ENCODE measurements around the gene PCNP.
"Not testable (repeated sequence)": the region's sequence is repeated elsewhere in the genome, so short reads cannot be mapped to it uniquely, and the experiment has no call there.

The PCNP gene

GRCh38 chr3:101573449-101574387 lies at the start of gene PCNP:
Gene PCNP, plus strand, starts transcription at chr3:101574180. Its CDS starts 36 bp downstream, at chr3:101574216.
- DNase-seq, result peak; percentile 99

DNA sequence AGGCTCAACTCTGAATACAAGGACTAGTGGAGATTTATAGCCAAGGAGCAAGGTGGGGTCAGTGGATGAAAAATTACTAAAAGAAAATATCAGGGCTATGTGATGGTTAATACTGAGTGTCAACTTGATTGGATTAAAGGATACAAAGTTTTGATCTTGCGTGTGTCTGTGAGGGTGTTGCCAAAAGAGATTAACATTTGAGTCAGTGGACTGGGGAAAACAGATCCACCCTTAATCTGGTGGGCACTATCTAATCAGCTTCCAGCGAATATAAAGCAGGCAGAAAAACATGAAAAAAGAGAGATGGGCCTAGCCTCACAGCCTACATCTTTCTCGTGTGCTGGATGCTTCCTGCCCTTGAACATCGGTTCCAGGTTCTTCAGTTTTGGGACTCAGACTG lies 46.5 kb upstream of the PCNP start:
- DNase-seq, result no peak

- DNase-seq, result no peak
Measured at GRCh38 chr3:101527906-101528305, 46.1 kb upstream of the PCNP start.

GRCh38 chr3:101529816-101530685 lies 43.9 kb upstream of the PCNP start:
- no peak for DNase-seq

DNA sequence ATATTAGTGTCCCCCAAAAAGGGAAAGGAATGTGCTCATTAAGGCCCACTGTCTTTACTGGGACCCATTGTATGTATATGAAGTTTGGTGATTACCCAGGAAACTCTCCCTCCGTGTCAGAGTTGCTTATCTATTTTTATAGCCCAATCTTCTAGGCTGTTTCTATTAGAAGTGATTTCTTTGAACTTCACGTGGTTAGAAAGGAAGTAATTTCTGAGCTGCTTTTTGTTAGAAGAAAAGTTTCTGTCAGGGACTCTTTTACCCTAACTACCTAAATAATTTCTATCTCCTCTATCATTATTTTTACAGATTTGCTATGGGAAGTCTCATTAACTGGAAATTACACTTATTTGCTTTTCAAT lies 43.3 kb upstream of the PCNP start:
- no peak for DNase-seq

DNA sequence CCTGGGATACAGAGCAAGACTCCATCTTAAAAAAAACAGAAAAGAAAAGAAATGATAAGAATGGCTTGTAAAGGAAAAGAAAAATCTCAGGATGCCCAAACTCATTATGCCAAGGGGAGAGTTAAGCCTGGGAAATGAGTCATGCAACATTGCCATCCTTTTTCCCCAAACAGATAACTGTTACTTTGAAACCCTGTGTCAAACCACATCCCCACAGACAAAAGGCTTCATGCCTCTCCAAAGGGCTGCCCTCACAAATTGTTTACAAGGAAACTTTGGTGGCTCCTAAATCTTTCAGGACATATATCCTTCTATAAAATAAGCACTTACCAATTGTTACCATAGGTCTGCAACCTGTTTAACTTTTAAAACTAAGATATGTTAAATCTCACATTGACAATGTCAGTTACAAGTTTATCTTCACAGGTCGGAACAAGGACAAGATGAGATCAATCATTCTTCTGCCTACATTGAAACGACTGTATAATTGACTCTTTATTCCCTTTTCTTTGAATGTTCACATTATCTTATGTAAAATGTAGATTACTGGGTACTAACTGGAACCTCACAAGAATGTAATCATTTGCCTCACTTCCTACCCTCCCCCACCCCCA lies 42.4 kb upstream of the PCNP start:
- DNase-seq, result peak; percentile 55

DNA sequence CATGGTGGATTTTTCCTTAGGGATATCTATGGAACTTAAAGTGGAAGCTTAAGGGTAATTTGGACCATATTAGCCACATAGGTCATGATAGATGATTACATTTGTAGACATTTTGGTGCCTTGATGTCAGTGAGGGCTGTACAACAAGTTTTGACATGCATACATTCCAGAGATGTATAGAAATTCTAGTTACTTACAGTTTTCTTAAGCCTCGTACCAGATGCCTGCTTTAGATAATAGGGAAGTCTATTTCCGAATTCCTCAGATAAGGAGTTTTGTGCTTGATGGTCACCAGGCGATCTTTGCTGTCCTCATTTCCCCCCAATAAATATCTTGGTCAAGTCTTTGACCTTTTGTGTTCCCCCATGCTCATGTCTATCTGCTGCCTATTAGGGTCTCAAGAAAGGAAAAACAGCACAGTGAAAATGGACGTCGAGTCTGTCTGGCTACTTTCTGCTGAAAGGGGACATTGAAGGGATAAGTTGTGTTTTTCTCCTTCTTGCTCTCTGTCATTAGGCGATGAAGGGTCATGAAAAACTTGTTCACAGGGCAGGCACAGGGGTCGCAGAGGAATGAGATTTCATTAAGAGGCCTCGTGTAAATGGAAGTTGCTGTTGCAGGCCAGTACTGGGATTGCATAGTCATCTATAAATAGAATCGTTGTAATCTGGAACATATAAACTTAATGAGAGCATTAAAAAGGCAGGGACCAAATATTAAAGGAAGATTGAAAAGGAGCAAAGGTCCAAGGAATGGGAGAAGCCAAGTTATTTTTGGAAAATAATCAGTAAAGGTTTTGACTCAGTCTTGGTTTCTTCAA lies 41.0 kb upstream of the PCNP start:
- DNase-seq, result no peak

- no peak for DNase-seq
Measured at GRCh38 chr3:101533603-101533968, 40.4 kb upstream of the PCNP start.

DNA sequence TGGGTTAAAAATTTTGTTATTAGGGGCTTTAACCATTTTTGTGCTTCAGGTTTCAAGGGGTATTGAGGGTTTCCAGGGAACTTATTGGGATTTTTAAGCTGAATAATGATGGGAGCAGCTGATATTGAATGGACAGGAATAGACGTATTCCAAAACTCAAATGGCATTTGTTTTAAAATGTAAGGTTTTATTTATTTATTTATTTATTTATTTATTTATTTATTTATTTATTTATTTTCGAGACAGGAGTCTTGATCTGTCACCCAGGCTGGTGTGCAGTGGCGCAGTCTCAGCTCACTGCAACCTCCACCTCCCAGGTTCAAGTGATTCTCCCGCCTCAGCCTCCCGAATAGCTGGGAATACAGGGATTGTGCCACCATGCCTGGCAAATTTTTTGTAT lies 38.8 kb upstream of the PCNP start:
- no peak for DNase-seq

DNA sequence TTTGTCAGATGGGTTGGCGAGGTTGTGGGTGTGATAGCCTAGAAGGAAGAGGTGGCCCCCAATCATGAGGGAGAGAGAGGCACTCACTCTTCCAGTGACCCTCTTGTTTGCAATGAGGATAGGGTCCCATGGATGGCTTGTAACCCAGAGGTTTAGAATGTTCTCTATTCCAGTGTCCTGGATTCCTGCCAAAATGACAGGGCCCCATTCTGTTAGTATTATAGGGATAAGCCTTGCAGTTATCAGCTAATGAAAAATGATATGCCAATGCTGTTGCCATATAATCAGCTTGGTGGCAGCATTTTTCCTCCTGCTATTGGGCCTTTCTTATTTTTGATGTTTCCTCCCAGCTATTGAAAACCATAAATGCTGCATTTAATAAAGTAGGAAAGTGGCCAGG lies 37.7 kb upstream of the PCNP start:
- DNase-seq, result no peak

GRCh38 chr3:101536955-101537354 lies 37.0 kb upstream of the PCNP start:
- not testable (repeated sequence) for DNase-seq

GRCh38 chr3:101542957-101543356 lies 31.0 kb upstream of the PCNP start:
- DNase-seq, result peak; percentile 69

DNA sequence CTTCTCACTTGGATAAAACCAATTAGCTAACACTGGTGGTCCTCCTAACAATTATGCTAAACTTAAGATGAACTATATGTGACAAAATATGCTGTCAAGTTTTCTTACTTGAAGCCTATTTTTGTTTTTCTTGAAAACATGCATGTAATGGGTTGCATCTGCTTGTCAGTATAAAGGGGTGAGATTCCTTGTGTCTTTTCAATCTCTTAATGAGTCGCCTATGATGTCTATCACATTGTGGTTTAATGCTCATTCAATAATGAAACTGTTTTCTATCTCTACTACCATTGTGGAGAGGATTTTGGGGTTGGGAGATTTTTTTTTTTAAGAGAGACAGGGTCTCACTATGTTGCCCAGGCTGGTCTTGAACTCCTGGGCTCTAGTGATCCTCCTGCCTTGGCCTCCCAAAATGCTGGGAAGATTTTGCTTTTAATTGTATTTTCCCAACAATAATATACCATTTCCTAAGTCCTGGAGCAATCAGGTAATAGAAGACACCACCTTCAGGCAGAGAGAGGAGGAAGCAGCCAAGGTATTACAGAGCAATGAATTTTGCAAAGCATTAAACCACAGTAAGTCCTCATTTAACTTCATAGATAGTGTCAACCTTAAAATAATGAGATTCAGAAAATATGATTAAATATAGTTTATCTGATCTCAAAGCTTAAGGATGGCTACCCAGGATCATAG lies 29.7 kb upstream of the PCNP start:
- DNase-seq, result peak; percentile 16

DNA sequence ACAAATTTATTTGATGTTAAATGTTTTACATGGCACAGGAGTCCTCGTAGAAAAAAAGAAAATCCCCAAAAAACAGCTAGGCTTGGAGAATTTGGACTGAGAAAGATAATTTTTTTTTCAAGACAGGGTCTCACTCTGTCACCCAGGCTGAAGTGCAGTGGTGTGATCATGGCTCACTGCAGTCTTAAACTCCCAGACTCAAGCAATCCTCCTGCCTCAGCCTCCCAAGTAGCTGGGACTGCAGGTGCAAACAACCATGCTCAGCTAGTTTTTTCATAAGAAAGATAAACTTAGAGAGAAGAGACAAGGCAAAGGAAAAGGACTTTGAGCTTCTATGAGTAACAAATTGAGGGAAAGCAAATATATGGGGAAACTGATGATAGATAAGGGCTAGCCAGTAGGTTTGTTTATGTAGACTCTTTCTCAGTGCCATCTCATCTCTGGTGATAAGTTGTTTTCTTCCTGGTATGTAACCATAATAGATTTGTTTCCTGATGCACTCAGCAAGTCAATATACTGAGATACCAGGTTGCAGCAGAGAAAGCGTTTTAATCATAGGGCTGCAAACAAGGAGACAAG lies 25.4 kb upstream of the PCNP start:
- no peak for DNase-seq

GRCh38 chr3:101549473-101549872 lies 24.5 kb upstream of the PCNP start:
- no peak for DNase-seq

- DNase-seq, result not testable (repeated sequence)
Measured at GRCh38 chr3:101551359-101552081, 22.5 kb upstream of the PCNP start.

GRCh38 chr3:101553381-101553780 lies 20.6 kb upstream of the PCNP start:
- DNase-seq, result not testable (repeated sequence)

- no peak for DNase-seq
Measured at GRCh38 chr3:101556064-101556463, 17.9 kb upstream of the PCNP start.

GRCh38 chr3:101561630-101562328 lies 12.2 kb upstream of the PCNP start, which contains the start of gene TRMT10C:
Gene TRMT10C, plus strand, starts transcription at chr3:101561868. Its CDS starts 2,914 bp downstream, at chr3:101564782.
- peak; percentile 95 for DNase-seq
